GM18507 (cell line): ENCODE measurements around the gene STXBP5.
A peak's percentile ranks its signal among the peaks of the same experiment; 100 is the strongest.

Experiments
- DNase-seq: peaks from one replicate; pipeline ENCODE4 v3.0.0; 2011; ENCODE audit warnings: low read depth; ENCODE audit not compliant: insufficient read length; ENCODE audit errors: extremely low spot score
- FAIRE-seq: peaks from 2 replicates; lab custom pipeline; 2011; peaks lifted over from hg19 to GRCh38; lab: Jason Lieb, UNC

The STXBP5 gene

DNA sequence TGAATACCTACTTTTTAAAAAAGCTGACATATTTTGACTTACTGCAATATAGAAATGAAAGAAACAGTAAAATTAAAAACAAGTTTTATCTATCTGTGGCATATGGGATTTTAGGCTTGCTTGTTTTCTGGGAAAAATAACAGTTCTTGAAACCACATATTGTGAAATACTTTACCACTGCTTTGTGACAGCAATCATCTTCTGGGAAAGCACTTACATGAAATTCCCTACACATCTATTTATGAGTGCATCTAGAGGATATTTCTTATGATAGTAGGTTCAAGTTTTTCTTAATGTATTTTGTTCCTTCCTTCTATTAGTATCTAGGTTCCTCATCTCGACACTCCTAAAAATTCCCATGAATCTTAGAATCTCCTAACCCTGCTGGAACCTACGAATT, 75.2 kb downstream of the STXBP5 start:
- DNase-seq (no peak), FAIRE-seq (no peak)

GRCh38 chr6:147281895-147282565, 77.8 kb downstream of the STXBP5 start:
- no peak for DNase-seq
- FAIRE-seq, result no peak

DNA sequence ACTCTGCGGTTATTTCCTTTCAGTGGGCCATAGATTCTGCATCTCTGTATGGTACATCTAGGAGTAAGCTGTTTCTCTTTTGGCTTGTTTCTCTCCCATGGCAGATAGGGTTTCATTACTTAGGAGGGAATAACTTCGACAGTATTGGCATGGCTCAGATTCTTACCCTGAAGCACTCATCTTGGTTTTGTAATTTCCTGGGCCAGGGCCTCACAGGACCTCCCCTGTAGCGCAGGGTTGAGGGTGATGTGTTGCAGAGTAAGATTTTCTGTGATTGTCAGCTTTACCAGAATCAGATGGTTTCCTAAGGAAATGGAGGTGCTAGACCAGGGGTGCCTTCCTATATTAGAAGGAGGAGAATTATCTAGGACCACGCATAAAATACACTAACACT, 78.3 kb downstream of the STXBP5 start:
- FAIRE-seq, result no peak
- no peak for DNase-seq

DNA sequence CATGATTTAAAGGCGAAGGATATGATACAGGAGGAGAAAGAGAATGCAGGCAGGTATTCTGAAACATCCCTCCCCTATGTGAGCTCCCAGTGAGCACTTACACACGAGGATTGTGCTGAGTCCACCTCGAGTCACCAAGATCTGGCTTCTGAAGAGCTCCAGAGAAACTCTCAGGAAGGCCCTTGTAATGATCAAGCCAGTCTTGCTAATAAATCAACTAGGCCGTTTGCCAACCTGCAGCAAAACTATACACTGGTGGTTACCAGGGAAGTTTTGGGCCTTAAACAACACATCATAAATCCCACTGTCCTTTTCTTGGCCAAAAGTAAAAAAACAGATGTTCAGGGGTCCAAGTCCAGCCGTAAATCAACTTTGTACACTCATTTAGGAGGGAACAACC, 79.2 kb downstream of the STXBP5 start:
- no peak for DNase-seq

GRCh38 chr6:147285087-147285855, 81.1 kb downstream of the STXBP5 start:
- FAIRE-seq, result peak; percentile 66

More for the DNA sequence above, 79.2 kb downstream of the STXBP5 start:
- no peak for FAIRE-seq

DNA sequence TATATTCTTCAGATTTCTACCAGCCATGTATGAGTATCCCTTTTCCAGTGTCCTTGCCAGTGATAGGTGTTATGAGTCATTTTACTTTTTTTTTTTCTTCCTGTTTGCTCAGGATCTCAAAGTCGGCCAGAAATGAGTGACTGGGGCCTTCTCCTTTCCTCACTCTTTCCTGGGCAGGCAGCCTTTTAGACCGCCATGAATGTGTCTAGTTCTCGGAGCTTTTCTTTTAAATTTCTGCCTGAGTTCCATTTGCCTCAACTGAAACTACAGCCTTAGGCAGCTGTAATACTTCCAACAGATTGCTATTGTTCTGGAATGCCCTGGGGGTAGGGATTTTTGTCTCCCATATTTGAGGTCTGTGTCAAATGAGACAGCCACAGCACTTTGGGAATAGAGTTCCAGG, 83.7 kb downstream of the STXBP5 start:
- DNase-seq (no peak), FAIRE-seq (no peak)

More at GRCh38 chr6:147285087-147285855, 81.1 kb downstream of the STXBP5 start:
- DNase-seq, result peak; percentile 2

DNA sequence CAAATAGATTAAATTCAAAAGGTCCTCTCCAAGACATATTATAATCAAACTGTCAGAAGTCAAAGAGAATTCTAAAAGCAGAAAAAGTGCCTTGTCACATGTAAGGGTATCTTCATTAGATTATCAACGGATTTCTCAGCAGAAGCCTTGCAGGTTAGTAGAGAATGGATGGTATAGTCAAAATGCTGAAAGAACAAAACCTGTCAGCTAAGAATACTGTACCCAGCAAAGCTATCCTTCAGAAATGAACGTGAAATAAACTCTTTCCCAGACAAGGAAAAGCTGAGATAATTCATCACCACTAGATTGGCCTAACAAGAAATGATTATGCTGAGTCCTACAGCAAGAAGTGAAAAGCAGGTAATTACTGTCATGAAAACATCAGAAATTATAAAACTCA, 92.9 kb downstream of the STXBP5 start:
- no peak for FAIRE-seq
- no peak for DNase-seq

DNA sequence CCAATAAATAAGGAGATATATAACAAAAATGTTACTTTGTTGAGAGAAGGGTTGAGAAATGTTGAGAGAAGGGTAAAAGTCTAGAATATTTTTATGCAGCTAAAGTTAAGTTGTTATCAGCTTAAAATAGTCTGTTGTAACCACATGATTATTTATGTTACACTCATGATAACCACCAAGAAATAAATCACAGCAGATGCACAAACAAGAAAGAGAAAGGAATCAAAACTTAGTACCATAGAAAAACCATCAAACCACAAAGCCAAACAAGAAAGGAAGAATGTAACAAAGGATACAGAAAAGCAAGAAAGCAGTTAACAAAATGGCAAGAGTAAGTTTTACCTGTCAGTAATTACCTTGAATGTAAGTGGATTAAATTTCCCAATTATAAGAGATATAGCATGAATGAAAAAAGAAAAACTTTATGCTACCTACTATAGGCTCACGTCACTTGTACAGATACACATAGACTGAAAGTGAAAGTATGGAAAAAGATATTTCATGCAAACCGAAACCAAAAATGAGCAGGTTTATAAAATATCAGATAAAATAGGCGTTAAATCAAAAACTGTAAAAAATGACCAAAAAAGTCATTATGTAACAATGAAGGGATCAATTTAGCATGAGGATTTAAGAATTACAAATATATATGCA, 93.6 kb downstream of the STXBP5 start:
- FAIRE-seq (no peak), DNase-seq (no peak)

- FAIRE-seq (no peak), DNase-seq (no peak)
These were observed 94.2 kb downstream of the STXBP5 start for GRCh38 chr6:147298461-147298860.

DNA sequence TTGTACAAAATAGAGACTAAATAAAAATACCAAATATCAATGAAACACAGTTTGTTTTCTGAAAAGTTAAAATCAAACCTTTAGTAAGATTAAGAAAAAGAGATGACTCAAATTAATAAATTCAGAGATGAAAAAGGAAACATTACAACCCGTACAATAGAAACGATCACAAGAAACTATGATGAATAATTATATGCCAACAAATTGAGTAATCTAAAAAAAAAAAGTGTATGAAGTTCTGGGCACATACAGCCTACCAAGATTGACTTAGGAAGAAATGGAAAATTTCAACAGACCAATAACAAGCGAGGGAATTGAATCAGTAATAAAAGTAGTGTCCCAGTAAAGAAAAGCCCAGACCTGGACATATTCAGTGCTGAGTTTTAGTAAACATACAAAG, 94.8 kb downstream of the STXBP5 start:
- FAIRE-seq (no peak), DNase-seq (no peak)

- FAIRE-seq (no peak), DNase-seq (no peak)
These were observed 96.9 kb downstream of the STXBP5 start for GRCh38 chr6:147301070-147301469.

- DNase-seq (no peak), FAIRE-seq (no peak)
These were observed 99.8 kb downstream of the STXBP5 start for GRCh38 chr6:147304016-147304415.

- DNase-seq (no peak), FAIRE-seq (no peak)
These were observed 106.3 kb downstream of the STXBP5 start for GRCh38 chr6:147310521-147310920.

GRCh38 chr6:147311218-147311617, 107.0 kb downstream of the STXBP5 start:
- FAIRE-seq (no peak), DNase-seq (no peak)

GRCh38 chr6:147321260-147321659, 117.0 kb downstream of the STXBP5 start:
- DNase-seq (no peak), FAIRE-seq (peak; percentile 38)

DNA sequence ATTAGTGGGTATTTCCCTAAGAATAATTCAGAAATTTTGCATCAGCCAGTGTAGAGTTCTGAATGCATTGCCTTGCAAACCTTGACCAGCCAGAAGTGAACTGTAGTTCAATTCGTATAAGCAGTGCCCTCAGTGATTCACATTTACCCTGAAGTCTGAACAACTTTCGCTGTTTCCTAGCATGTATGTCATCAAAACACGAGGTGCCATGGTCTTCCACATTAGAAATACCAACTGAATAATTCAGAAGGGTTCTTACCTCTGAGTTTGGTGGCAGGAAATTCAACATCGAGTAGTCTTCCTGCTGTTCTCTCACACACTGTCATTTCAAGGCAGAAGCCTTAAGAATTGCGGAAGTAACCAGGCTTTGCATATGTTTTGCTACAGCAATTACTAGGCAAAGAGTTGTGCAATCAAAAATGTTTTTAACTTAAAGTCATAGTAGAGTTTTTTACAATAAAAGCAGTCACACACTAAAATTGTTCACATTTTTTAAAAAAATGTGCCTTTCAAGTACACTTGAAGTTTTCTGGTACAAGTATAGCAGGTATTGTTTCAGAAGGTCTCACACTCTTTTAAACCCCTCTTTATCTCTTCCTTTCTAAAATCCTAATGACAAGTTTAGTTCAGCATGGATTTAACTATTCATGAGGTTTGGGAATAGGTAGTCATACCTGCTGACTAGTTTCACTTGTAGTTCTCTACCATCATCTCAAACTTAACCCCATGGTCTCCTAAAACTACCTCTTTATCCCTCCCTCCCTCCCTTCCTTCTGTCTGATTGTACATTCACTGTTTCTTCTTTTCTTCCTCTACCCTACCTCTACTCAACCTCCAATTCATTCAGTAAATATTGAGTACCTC, 118.3 kb downstream of the STXBP5 start:
- peak; percentile 36 for DNase-seq
- peak; percentile 92 for FAIRE-seq

GRCh38 chr6:147325557-147325956, 121.3 kb downstream of the STXBP5 start:
- FAIRE-seq, result no peak
- DNase-seq, result no peak

- DNase-seq (no peak), FAIRE-seq (no peak)
These were observed 127.2 kb downstream of the STXBP5 start for GRCh38 chr6:147331401-147331800.

- no peak for DNase-seq
- FAIRE-seq, result no peak
These were observed 133.7 kb downstream of the STXBP5 start for GRCh38 chr6:147337921-147338320.

DNA sequence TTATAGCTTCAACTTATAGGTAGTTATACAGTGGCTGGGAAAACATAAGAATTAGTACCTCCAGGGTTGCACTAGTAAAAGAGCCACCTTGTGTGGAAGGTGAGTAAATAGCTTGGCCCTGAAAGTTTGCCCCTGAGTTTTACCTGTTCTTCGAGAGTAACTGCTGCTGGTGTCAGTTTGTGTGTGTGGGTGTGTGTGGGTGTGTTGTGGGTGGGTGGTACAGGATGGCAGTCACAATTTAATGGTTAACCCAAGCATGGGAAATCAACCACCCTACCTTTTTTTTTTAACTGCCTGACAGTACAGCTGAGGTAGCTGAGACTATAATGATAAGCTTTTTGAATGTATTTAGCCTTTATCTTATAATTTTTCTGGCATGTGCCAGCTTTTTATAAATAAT, 137.3 kb downstream of the STXBP5 start:
- peak; percentile 38 for FAIRE-seq

More for the DNA sequence above, 137.3 kb downstream of the STXBP5 start:
- DNase-seq, result no peak
